ENCODE measurements around the gene SGSM1. TPM values are rescaled to one million over a fixed set of nuclear protein-coding genes. Genes with fewer than 3 reads are reported as not detected.

SGSM1 gene
- total and polyA plus RNA-seq, 2 donors (not counting 1 experiment from before 2014, with no cell fraction given), result not detected

DNA sequence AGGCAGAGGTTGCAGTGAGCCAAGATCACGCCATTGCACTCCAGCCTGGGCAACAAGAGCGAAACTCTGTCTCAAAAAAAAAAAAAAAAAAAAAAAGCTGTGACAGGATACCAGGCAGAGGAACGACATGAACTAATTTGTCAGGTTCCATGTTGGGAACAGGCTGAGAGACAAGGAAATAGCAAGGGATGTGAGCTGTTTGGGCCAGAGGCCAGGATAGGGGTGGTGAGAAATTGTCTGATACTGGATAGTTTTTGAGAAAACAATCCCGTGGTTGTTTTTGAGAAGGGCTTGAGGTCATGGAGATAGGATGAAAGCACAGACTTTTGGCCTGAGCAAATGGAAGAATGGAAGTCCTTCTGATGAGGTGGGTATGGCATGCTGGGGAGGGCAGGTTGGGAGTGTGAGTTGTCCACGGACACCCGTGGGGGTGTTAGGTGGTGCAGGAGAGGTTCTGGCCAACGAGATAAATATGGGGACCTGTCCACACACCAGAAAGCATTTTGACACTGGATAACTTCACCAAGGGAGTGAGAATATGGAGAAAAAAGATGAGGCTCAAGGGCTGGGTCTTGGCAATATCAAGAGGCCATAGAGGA, 45.2 kb upstream of the SGSM1 start:
- no peaks in the 10 kb centered on the region for H3K9me3 ChIP-seq (ENCODE audit: control insufficient read depth, insufficient read depth, low read depth, low read length)
- no peak for TF ChIP-seq EZH2 (IDR thresholded peaks at IDR 0.05; ENCODE audit: low read length, missing control alignments)
- TF ChIP-seq, protein P1, sequence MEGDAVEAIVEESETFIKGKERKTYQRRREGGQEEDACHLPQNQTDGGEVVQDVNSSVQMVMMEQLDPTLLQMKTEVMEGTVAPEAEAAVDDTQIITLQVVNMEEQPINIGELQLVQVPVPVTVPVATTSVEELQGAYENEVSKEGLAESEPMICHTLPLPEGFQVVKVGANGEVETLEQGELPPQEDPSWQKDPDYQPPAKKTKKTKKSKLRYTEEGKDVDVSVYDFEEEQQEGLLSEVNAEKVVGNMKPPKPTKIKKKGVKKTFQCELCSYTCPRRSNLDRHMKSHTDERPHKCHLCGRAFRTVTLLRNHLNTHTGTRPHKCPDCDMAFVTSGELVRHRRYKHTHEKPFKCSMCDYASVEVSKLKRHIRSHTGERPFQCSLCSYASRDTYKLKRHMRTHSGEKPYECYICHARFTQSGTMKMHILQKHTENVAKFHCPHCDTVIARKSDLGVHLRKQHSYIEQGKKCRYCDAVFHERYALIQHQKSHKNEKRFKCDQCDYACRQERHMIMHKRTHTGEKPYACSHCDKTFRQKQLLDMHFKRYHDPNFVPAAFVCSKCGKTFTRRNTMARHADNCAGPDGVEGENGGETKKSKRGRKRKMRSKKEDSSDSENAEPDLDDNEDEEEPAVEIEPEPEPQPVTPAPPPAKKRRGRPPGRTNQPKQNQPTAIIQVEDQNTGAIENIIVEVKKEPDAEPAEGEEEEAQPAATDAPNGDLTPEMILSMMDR (conservative IDR thresholded peaks at IDR 0.05 in 1 of 2, IDR thresholded peaks at IDR 0.05 in 1 of 2; ENCODE audit: low read depth in 1 of 2, low read length in 2 of 2), result no peak

DNA sequence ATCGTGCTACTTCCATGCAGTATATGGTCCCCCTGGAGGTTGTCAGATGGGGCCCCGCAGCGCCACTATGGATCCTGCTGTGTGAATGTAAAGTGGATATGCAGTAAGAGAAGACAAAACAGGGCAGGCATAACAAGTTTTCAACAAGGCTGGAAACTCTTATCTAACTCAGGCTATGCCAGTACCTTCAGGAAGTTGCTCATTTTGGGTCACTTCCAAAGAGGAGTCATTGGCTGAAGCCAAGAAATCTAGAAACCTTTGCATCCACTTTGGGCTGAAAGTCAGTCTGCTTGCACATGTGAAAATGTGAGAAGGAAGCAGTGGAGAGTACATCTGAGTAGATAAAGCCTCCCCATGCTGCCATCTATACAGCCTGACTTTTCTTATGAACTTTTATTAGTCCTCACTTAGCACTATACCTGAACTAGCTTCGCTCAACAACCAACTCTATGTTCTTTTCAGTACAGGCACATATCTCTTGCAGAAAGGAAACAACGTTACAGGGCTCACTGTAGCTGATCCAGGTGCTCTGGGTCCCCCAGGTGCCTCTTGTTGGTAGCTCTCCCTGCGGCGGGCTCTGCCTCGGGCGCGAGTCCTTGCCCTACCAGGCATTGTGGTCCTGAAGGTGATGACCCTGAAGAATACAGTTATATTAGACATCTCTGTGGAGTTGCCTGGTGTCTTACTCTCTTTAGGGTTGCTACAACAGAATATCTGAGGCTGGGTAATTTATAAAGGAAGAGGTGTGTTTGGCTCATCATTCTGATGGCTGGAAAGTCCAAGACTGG, 43.9 kb upstream of the SGSM1 start:
- Histone ChIP-seq H2AFZ (ENCODE audit: low read length) (no peak overlapping the region), H3K4me3 (replicated peaks in 1 of 4; ENCODE audit: control extremely low read depth in 1 of 4, insufficient read depth in 1 of 4, low read depth in 3 of 4, low read length in 4 of 4) (no peak overlapping the region), H3K79me2 (ENCODE audit: control insufficient read depth, insufficient read depth, low read length) (no peaks in the 10 kb centered on the region), H3K9ac (ENCODE audit: insufficient read depth, low read length) (no peak overlapping the region), H3K9me3 (ENCODE audit: control insufficient read depth, insufficient read depth, low read depth, low read length) (no peaks in the 10 kb centered on the region), H3K4me2 (ENCODE audit: extremely low read depth, insufficient read depth, low read length) (no peak overlapping the region), H4K20me1 (ENCODE audit: control insufficient read depth, extremely low read depth, insufficient read depth, low read length) (no peaks in the 10 kb centered on the region), H3K4me1 (ENCODE audit: control insufficient read depth, extremely low read depth, insufficient read depth, low read length) (no peaks in the 10 kb centered on the region), H3K27ac (ENCODE audit: insufficient read depth, low read length) (no peak overlapping the region), H3K27me3 (ENCODE audit: control insufficient read depth, insufficient read depth, low read length) (peaks cover 2% of the 10 kb centered on the region), H3K36me3 (ENCODE audit: control insufficient read depth, insufficient read depth, low read length) (no peaks in the 10 kb centered on the region)
- no peak for TF ChIP-seq EZH2 (IDR thresholded peaks at IDR 0.05; ENCODE audit: low read length, missing control alignments)
- TF ChIP-seq, protein P1 (conservative IDR thresholded peaks at IDR 0.05 in 1 of 2, IDR thresholded peaks at IDR 0.05 in 1 of 2; ENCODE audit: low read depth in 1 of 2, low read length in 2 of 2), result no peak
- no peak for DNase-seq (ENCODE audit: low read depth in 2 of 2)

More for the DNA sequence above, 45.2 kb upstream of the SGSM1 start:
- no peaks in the 10 kb centered on the region for H3K4me1 ChIP-seq (ENCODE audit: control insufficient read depth, extremely low read depth, insufficient read depth, low read length)
- no peak overlapping the region for H3K4me3 ChIP-seq (replicated peaks in 1 of 4; ENCODE audit: control extremely low read depth in 1 of 4, insufficient read depth in 1 of 4, low read depth in 3 of 4, low read length in 4 of 4)
- no peak overlapping the region for H3K4me2 ChIP-seq (ENCODE audit: extremely low read depth, insufficient read depth, low read length)
- peaks cover 2% of the 10 kb centered on the region for H3K27me3 ChIP-seq (ENCODE audit: control insufficient read depth, insufficient read depth, low read length)
- no peaks in the 10 kb centered on the region for H3K79me2 ChIP-seq (ENCODE audit: control insufficient read depth, insufficient read depth, low read length)
- no peaks in the 10 kb centered on the region for H4K20me1 ChIP-seq (ENCODE audit: control insufficient read depth, extremely low read depth, insufficient read depth, low read length)
- no peak for DNase-seq (ENCODE audit: low read depth in 2 of 2)
- H3K36me3 ChIP-seq (ENCODE audit: control insufficient read depth, insufficient read depth, low read length), result no peaks in the 10 kb centered on the region
- H3K9ac ChIP-seq (ENCODE audit: insufficient read depth, low read length), result no peak overlapping the region
- no peak overlapping the region for H3K27ac ChIP-seq (ENCODE audit: insufficient read depth, low read length)
- no peak overlapping the region for H2AFZ ChIP-seq (ENCODE audit: low read length)

DNA sequence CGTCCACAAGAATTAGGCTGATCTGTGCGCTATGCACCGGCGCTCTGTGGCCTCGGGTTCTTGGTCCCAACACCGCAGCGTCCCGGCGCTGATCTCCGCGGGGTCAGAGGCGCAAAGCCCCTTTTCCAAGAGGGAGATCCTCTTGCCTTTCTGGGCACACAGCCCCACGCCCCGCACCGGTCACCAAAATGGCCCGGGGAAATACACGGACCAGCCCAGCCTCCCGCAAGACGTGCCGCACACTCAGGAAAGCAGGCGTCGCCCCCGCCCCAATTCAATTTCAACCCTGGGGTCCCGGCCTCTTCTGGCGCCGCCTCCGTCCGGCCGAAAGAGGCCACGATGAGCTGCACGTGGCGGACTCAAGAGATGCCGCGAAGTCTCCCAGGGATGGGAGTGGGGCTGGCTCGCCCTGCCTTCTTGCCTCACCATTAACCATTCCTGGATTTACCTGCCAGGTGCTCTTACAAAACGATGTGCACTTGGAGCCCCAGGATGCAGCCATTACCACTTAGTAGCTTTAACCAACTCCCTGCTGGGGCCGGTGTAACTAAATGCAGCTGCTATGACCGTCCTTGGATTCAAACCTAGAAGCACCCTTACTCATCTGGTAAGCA, 42.0 kb upstream of the SGSM1 start:
- H3K27me3 ChIP-seq (ENCODE audit: control insufficient read depth, insufficient read depth, low read length), result peaks cover 2% of the 10 kb centered on the region
- H2AFZ ChIP-seq (ENCODE audit: low read length), result no peak overlapping the region
- no peaks in the 10 kb centered on the region for H3K9me3 ChIP-seq (ENCODE audit: control insufficient read depth, insufficient read depth, low read depth, low read length)
- TF ChIP-seq EZH2 (IDR thresholded peaks at IDR 0.05; ENCODE audit: low read length, missing control alignments), result no peak
- TF ChIP-seq, protein P1 (conservative IDR thresholded peaks at IDR 0.05 in 1 of 2, IDR thresholded peaks at IDR 0.05 in 1 of 2; ENCODE audit: low read depth in 1 of 2, low read length in 2 of 2), result no peak
- no peaks in the 10 kb centered on the region for H4K20me1 ChIP-seq (ENCODE audit: control insufficient read depth, extremely low read depth, insufficient read depth, low read length)
- H3K4me2 ChIP-seq (ENCODE audit: extremely low read depth, insufficient read depth, low read length), result no peak overlapping the region
- no peak for DNase-seq (ENCODE audit: low read depth in 2 of 2)
- no peaks in the 10 kb centered on the region for H3K4me1 ChIP-seq (ENCODE audit: control insufficient read depth, extremely low read depth, insufficient read depth, low read length)
- no peak overlapping the region for H3K27ac ChIP-seq (ENCODE audit: insufficient read depth, low read length)
- H3K36me3 ChIP-seq (ENCODE audit: control insufficient read depth, insufficient read depth, low read length), result no peaks in the 10 kb centered on the region
- H3K79me2 ChIP-seq (ENCODE audit: control insufficient read depth, insufficient read depth, low read length), result no peaks in the 10 kb centered on the region
- H3K4me3 ChIP-seq (replicated peaks in 1 of 4; ENCODE audit: control extremely low read depth in 1 of 4, insufficient read depth in 1 of 4, low read depth in 3 of 4, low read length in 4 of 4), result no peak overlapping the region
- no peak overlapping the region for H3K9ac ChIP-seq (ENCODE audit: insufficient read depth, low read length)

Data from fibroblast of lung (primary cell).